HepG2 (cell line): ENCODE results near the gene C11orf68. TPM values are rescaled to one million over a fixed set of nuclear protein-coding genes. Genes with fewer than 3 reads are reported as not detected.

ENCODE experiments used
- ATF3 ChIP-seq: sonication (generic); formaldehyde crosslinking; IDR thresholded peaks from 2 replicates; pipeline ENCODE4 v1.4.0; 2020; ENCODE audit warnings: missing genetic modification reagents
- LBX2 ChIP-seq: sonication (generic); formaldehyde crosslinking; IDR thresholded peaks from 2 replicates; pipeline ENCODE4 v1.5.0; 2020; ENCODE audit warnings: missing genetic modification reagents, mild to moderate bottlenecking, borderline replicate concordance
- MTA3 ChIP-seq: sonication (generic); formaldehyde crosslinking; IDR thresholded peaks from 2 replicates; pipeline ENCODE4 v1.4.0; 2020; ENCODE audit warnings: missing genetic modification reagents
- MXI1 ChIP-seq: IDR thresholded peaks from 3 replicates; pipeline ENCODE4 v1.6.1; 2012; ENCODE audit warnings: low read depth, low read length, inconsistent platforms, borderline replicate concordance
- NR2F1 ChIP-seq, 2 experiments: fragments of 450-650 bp in 1 of 2; formaldehyde crosslinking in 1 of 2; IDR thresholded peaks; 2 replicates each; pipeline versions ENCODE4 v1.5.0 to v1.6.1; 2016 to 2020; ENCODE audit warnings: mild to moderate bottlenecking in 1 of 2, missing compliant biosample characterization in 1 of 2, missing genetic modification reagents in 1 of 2, moderate library complexity in 1 of 2
- RBM22 ChIP-seq: fragments of 200-400 bp; formaldehyde crosslinking; optimal IDR thresholded peaks from 2 replicates; pipeline ENCODE3; 2017; ENCODE audit warnings: mild to moderate bottlenecking, low read length, moderate library complexity
- TEAD3 ChIP-seq: optimal IDR thresholded peaks from 2 replicates; pipeline ENCODE3; 2016; ENCODE audit warnings: borderline replicate concordance
- WIZ ChIP-seq: sonication (generic); formaldehyde crosslinking; IDR thresholded peaks from 2 replicates; pipeline ENCODE4 v1.5.1; 2020; ENCODE audit warnings: mild to moderate bottlenecking, missing genetic modification reagents
- ZBTB4 ChIP-seq: sonication (generic); formaldehyde crosslinking; IDR thresholded peaks from 2 replicates; pipeline ENCODE4 v1.4.0; 2020; ENCODE audit warnings: missing genetic modification reagents, mild to moderate bottlenecking, borderline replicate concordance
- ZNF597 ChIP-seq: sonication (generic); formaldehyde crosslinking; IDR thresholded peaks from 2 replicates; pipeline ENCODE4 v1.5.0; 2020; ENCODE audit warnings: missing genetic modification reagents
- ZSCAN31 ChIP-seq: sonication (generic); formaldehyde crosslinking; IDR thresholded peaks from 2 replicates; pipeline ENCODE4 v1.5.0; 2020; ENCODE audit warnings: low read depth, mild to moderate bottlenecking, missing genetic modification reagents
- polyA plus RNA-seq, 8 experiments: library from polyadenylated mRNA; depleted of rRNA in 3 of 8; stranded (reverse) in 7 of 8; unstranded in 1 of 8; fragments of >200 nt; fragmentation: Illumina TruSeq in 4 of 8; extraction: Trizol in 4 of 8; gene quantifications; 2 replicates each; pipeline versions ENCODE4 v1.2.1 to v1.2.3, GENCODE V29; 2011 to 2016; ENCODE audit warnings: low read depth in 4 of 8, missing spikeins in 1 of 8, mixed read lengths in 1 of 8; ENCODE audit not compliant: insufficient read depth in 1 of 8
- total RNA-seq, 5 experiments: library from RNA; depleted of rRNA; stranded (reverse); fragments of >200 nt; fragmentation: Illumina TruSeq; extraction: Trizol; gene quantifications; 2 replicates each; pipeline ENCODE4 v1.2.3, GENCODE V29; 2016; ENCODE audit warnings: low read depth in 1 of 5
- TF ChIP-seq, protein P1 (sequence below): sonication (generic); formaldehyde crosslinking; IDR thresholded peaks from 2 replicates; pipeline ENCODE4 v1.5.1; 2020; ENCODE audit warnings: missing genetic modification reagents, mild to moderate bottlenecking, borderline replicate concordance
- TF ChIP-seq, protein P2 (sequence below): sonication (generic); formaldehyde crosslinking; IDR thresholded peaks from 2 replicates; pipeline ENCODE4 v1.4.0; 2020; ENCODE audit warnings: low read depth, missing genetic modification reagents

C11orf68 gene
- total and polyA plus RNA-seq, 2 of the 13 experiments (the other 11 are each of a cell fraction or from before 2014, with no cell fraction given), result 8.4 to 28.3 TPM

DNA sequence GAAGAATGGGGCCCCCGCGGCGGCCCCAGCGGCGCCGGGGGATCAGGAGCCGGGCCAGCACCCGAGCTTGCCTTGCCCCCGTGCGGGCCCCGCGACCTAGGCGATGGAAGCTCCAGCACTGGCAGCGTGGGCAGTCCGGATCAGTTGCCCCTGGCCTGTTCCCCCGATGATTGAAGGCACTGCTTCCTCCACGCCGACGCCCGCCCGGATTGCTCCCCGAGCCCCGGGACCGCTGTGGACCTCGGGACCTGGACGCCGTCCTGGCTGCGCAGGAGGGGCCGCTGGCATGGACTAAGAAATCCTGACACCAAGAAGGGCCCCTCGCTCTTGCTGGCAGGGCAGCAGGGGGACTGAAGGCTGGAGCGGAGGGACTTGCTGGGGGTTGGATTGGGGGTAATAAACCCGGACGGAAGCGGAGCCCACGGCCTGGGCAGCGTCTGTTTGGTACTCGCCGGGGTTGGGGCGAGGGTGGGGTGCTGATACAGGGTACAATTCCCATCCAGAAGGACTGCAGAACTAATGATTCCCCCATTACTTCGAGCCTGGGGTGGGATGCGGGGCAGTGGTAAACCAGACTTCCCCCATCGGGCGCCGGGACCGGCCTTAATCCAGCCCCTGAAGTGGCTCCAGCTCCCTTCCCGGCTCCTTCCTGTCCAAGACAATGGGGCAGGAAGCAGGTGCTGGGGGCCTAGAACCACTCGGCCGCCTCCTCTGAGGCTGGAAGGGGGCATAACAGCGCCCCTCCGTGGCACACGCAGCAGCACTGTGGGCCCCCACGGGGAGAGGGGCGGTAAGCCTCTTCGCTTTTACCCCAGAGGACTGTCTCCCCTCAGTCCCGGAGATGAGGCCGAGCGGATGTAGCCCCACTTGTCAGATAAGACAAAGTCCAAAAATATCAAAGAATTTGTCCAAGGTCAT is 27.4 kb downstream of the C11orf68 start (continued):
- TF ChIP-seq RBM22, result peak; percentile 82
- TF ChIP-seq ZSCAN31, result peak; percentile 29; the same call in 1 of the 2 replicates
- no peak for TF ChIP-seq LBX2
- no peak; the same call in 1 of the 2 replicates for TF ChIP-seq ATF3
- TF ChIP-seq NR2F1 (CRISPR knock-in tag; IDR thresholded peaks at IDR 0.05), result no peak
- TF ChIP-seq WIZ, result no peak
- TF ChIP-seq, protein P1, sequence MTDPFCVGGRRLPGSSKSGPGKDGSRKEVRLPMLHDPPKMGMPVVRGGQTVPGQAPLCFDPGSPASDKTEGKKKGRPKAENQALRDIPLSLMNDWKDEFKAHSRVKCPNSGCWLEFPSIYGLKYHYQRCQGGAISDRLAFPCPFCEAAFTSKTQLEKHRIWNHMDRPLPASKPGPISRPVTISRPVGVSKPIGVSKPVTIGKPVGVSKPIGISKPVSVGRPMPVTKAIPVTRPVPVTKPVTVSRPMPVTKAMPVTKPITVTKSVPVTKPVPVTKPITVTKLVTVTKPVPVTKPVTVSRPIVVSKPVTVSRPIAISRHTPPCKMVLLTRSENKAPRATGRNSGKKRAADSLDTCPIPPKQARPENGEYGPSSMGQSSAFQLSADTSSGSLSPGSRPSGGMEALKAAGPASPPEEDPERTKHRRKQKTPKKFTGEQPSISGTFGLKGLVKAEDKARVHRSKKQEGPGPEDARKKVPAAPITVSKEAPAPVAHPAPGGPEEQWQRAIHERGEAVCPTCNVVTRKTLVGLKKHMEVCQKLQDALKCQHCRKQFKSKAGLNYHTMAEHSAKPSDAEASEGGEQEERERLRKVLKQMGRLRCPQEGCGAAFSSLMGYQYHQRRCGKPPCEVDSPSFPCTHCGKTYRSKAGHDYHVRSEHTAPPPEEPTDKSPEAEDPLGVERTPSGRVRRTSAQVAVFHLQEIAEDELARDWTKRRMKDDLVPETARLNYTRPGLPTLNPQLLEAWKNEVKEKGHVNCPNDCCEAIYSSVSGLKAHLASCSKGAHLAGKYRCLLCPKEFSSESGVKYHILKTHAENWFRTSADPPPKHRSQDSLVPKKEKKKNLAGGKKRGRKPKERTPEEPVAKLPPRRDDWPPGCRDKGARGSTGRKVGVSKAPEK (CRISPR knock-in tag), result no peak
- no peak for TF ChIP-seq ZNF597
- TF ChIP-seq, protein P2, sequence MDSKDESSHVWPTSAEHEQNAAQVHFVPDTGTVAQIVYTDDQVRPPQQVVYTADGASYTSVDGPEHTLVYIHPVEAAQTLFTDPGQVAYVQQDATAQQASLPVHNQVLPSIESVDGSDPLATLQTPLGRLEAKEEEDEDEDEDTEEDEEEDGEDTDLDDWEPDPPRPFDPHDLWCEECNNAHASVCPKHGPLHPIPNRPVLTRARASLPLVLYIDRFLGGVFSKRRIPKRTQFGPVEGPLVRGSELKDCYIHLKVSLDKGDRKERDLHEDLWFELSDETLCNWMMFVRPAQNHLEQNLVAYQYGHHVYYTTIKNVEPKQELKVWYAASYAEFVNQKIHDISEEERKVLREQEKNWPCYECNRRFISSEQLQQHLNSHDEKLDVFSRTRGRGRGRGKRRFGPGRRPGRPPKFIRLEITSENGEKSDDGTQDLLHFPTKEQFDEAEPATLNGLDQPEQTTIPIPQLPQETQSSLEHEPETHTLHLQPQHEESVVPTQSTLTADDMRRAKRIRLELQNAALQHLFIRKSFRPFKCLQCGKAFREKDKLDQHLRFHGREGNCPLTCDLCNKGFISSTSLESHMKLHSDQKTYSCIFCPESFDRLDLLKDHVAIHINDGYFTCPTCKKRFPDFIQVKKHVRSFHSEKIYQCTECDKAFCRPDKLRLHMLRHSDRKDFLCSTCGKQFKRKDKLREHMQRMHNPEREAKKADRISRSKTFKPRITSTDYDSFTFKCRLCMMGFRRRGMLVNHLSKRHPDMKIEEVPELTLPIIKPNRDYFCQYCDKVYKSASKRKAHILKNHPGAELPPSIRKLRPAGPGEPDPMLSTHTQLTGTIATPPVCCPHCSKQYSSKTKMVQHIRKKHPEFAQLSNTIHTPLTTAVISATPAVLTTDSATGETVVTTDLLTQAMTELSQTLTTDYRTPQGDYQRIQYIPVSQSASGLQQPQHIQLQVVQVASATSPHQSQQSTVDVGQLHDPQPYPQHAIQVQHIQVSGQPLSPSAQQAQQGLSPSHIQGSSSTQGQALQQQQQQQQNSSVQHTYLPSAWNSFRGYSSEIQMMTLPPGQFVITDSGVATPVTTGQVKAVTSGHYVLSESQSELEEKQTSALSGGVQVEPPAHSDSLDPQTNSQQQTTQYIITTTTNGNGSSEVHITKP (CRISPR knock-in tag), result no peak
- TF ChIP-seq MTA3 (CRISPR knock-in tag), result no peak
- no peak for TF ChIP-seq MXI1
- no peak for TF ChIP-seq TEAD3
- TF ChIP-seq ZBTB4 (CRISPR knock-in tag), result no peak
